Measurements from ENCODE around the gene ATG2B.

ATG2B gene

DNA sequence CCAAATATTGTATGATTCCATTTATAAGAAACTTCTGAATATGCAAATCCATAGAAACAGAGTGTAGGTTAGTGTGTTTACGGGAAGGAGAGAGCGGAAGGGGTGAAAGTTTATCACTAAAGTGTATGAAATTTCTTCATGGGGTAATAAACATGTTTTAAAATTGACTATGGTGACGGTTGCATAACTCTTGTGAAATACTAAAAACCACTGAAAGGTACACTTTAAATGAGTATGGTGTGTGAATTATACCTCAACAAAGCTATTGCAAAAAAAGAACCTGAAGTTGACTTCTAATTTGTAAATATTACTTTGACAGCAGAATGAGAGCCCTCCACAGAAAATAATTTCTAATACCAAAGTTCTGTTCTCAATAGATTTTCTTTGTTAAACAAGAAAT is 47.1 kb downstream of the ATG2B start:
- Histone ChIP-seq H3K4me1 (ENCODE audit: control insufficient read depth, insufficient read depth, low read length, unreplicated experiment) (no peaks in the 10 kb centered on the region), H2AFZ (ENCODE audit: low read length, unreplicated experiment) (no peak overlapping the region), H3K79me2 (ENCODE audit: control insufficient read depth, insufficient read depth, low read length, unreplicated experiment) (no peaks in the 10 kb centered on the region), H3K27ac (ENCODE audit: low read depth, low read length) (no peak overlapping the region), H3K4me3 (ENCODE audit: low read depth, low read length) (no peak overlapping the region), H3K36me3 (ENCODE audit: insufficient read depth, low read length) (peaks cover 23% of the 10 kb centered on the region), H3K27me3 (ENCODE audit: insufficient read depth, low read length) (no peaks in the 10 kb centered on the region)

GRCh38 chr14:96310906-96311305 is 52.2 kb downstream of the ATG2B start:
- no peak overlapping the region for H3K27ac ChIP-seq (ENCODE audit: low read depth, low read length)
- H3K4me3 ChIP-seq (ENCODE audit: low read depth, low read length) = no peak overlapping the region
- no peaks in the 10 kb centered on the region for H3K27me3 ChIP-seq (ENCODE audit: insufficient read depth, low read length)
- H3K79me2 ChIP-seq (ENCODE audit: control insufficient read depth, insufficient read depth, low read length, unreplicated experiment) = no peaks in the 10 kb centered on the region
- no peaks in the 10 kb centered on the region for H3K4me1 ChIP-seq (ENCODE audit: control insufficient read depth, insufficient read depth, low read length, unreplicated experiment)
- H2AFZ ChIP-seq (ENCODE audit: low read length, unreplicated experiment) = no peak overlapping the region
- H3K36me3 ChIP-seq (ENCODE audit: insufficient read depth, low read length) = peaks cover 9% of the 10 kb centered on the region

GRCh38 chr14:96309896-96310330 is 53.2 kb downstream of the ATG2B start:
- H3K27ac ChIP-seq (ENCODE audit: low read depth, low read length) = no peak overlapping the region
- no peaks in the 10 kb centered on the region for H3K27me3 ChIP-seq (ENCODE audit: insufficient read depth, low read length)
- H3K79me2 ChIP-seq (ENCODE audit: control insufficient read depth, insufficient read depth, low read length, unreplicated experiment) = no peaks in the 10 kb centered on the region
- H3K4me3 ChIP-seq (ENCODE audit: low read depth, low read length) = no peak overlapping the region
- H3K4me1 ChIP-seq (ENCODE audit: control insufficient read depth, insufficient read depth, low read length, unreplicated experiment) = no peaks in the 10 kb centered on the region
- H3K36me3 ChIP-seq (ENCODE audit: insufficient read depth, low read length) = peaks cover 6% of the 10 kb centered on the region; the same call in 1 of the 2 replicates
- H2AFZ ChIP-seq (ENCODE audit: low read length, unreplicated experiment) = no peak overlapping the region

- H2AFZ ChIP-seq (ENCODE audit: low read length, unreplicated experiment) = no peak overlapping the region
- H3K27me3 ChIP-seq (ENCODE audit: insufficient read depth, low read length) = no peaks in the 10 kb centered on the region
- no peaks in the 10 kb centered on the region for H3K79me2 ChIP-seq (ENCODE audit: control insufficient read depth, insufficient read depth, low read length, unreplicated experiment)
- H3K4me3 ChIP-seq (ENCODE audit: low read depth, low read length) = no peak overlapping the region
- H3K27ac ChIP-seq (ENCODE audit: low read depth, low read length) = no peak overlapping the region
- peaks cover 8% of the 10 kb centered on the region for H3K36me3 ChIP-seq (ENCODE audit: insufficient read depth, low read length)
- H3K4me1 ChIP-seq (ENCODE audit: control insufficient read depth, insufficient read depth, low read length, unreplicated experiment) = no peaks in the 10 kb centered on the region
These were observed 53.8 kb downstream of the ATG2B start for GRCh38 chr14:96309133-96309895.

DNA sequence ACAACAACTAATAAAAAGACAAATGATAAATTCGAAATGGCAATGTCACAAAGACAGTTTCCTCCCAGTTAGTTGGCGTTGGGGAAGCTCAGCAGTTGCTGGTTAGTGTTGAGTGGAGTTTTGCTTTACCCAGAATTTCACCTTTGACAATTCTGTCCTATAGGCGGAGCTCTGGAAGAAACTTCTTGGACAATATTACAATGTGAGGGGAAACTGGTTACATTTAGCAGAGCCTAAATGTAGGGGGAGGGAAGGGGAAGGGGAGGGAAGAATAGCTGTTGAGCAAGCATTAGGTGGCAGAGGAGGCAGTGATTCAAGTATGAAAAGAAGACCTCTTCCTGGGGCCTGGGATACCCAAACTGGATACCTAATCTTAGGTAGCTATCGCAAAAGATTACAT is 55.7 kb downstream of the ATG2B start:
- Histone ChIP-seq H3K79me2 (ENCODE audit: control insufficient read depth, insufficient read depth, low read length, unreplicated experiment) (no peaks in the 10 kb centered on the region), H3K4me3 (ENCODE audit: low read depth, low read length) (no peak overlapping the region), H2AFZ (ENCODE audit: low read length, unreplicated experiment) (no peak overlapping the region), H3K36me3 (ENCODE audit: insufficient read depth, low read length) (peaks cover 3% of the 10 kb centered on the region), H3K4me1 (ENCODE audit: control insufficient read depth, insufficient read depth, low read length, unreplicated experiment) (peaks cover 6% of the 10 kb centered on the region), H3K27ac (ENCODE audit: low read depth, low read length) (no peak overlapping the region), H3K27me3 (ENCODE audit: insufficient read depth, low read length) (no peaks in the 10 kb centered on the region)

DNA sequence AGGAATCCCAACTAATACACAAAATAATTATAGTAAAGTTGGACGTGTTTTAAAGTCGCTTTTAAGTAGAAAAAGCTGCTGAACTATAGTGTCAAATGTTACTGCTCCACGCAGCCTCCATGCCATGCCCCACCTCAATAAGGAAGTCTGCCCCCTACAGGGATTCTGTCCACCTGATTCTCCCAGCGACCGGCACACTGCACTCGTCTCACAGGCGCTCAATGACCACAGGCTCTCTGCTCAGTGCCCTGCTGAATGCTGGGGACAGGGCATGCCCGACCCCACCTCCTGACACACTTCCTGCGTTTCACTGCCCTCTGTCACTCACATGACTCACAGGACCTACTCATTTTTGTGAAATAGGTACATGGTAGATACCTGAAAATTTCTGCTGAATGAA is 58.2 kb downstream of the ATG2B start:
- Histone ChIP-seq H3K27ac (ENCODE audit: low read depth, low read length) (no peak overlapping the region), H3K27me3 (ENCODE audit: insufficient read depth, low read length) (no peaks in the 10 kb centered on the region), H2AFZ (ENCODE audit: low read length, unreplicated experiment) (no peak overlapping the region), H3K4me1 (ENCODE audit: control insufficient read depth, insufficient read depth, low read length, unreplicated experiment) (peaks cover 6% of the 10 kb centered on the region), H3K4me3 (ENCODE audit: low read depth, low read length) (no peak overlapping the region), H3K36me3 (ENCODE audit: insufficient read depth, low read length) (peaks cover 5% of the 10 kb centered on the region), H3K79me2 (ENCODE audit: control insufficient read depth, insufficient read depth, low read length, unreplicated experiment) (no peaks in the 10 kb centered on the region)

DNA sequence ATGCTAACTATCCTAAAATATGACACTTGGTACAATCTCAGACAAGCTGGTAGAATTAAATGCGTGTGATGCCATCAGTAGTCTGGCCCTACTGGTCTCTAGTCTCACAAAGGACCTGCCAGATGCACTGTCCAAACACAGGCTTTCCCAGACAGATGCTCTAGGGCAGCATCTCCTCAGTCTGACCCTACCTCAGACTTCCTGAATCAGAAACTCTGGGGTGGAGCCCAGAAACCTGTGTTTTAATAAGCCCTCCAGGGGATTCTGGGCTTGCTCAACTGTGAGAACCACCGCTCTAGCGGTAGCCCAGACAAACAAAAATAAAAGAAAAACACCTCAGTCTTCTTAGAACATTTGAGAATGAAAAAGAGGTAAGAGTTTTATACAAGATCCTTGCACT is 59.2 kb downstream of the ATG2B start:
- Histone ChIP-seq H3K27me3 (ENCODE audit: insufficient read depth, low read length) (no peaks in the 10 kb centered on the region), H2AFZ (ENCODE audit: low read length, unreplicated experiment) (no peak overlapping the region), H3K36me3 (ENCODE audit: insufficient read depth, low read length) (peaks cover 5% of the 10 kb centered on the region), H3K79me2 (ENCODE audit: control insufficient read depth, insufficient read depth, low read length, unreplicated experiment) (no peaks in the 10 kb centered on the region), H3K4me3 (ENCODE audit: low read depth, low read length) (no peak overlapping the region), H3K27ac (ENCODE audit: low read depth, low read length) (no peak overlapping the region), H3K4me1 (ENCODE audit: control insufficient read depth, insufficient read depth, low read length, unreplicated experiment) (peaks cover 6% of the 10 kb centered on the region)

DNA sequence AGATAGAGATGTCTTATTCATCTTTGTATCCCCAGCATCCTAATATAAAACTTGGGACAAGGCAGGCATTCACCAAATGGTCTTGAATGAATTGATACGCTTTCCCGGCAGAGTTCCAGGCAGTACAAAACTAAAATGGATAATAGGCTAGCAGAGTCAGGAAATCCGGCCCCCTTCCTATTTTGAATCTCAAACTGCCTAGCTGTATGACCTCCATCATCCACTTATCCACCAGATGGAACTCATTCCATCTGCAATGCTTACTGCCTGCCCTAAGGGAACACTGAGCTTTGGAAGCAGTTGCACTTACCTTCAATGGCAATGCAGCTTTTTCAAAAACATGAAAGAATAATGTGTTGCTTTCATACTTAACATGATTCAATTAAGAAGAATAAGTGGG is 63.7 kb downstream of the ATG2B start:
- H3K4me1 ChIP-seq (ENCODE audit: control insufficient read depth, insufficient read depth, low read length, unreplicated experiment) = peaks cover 6% of the 10 kb centered on the region
- H2AFZ ChIP-seq (ENCODE audit: low read length, unreplicated experiment) = no peak overlapping the region
- H3K79me2 ChIP-seq (ENCODE audit: control insufficient read depth, insufficient read depth, low read length, unreplicated experiment) = no peaks in the 10 kb centered on the region
- H3K27ac ChIP-seq (ENCODE audit: low read depth, low read length) = no peak overlapping the region
- H3K36me3 ChIP-seq (ENCODE audit: insufficient read depth, low read length) = peaks cover 4% of the 10 kb centered on the region; the same call in 1 of the 2 replicates
- H3K27me3 ChIP-seq (ENCODE audit: insufficient read depth, low read length) = no peaks in the 10 kb centered on the region
- no peak overlapping the region for H3K4me3 ChIP-seq (ENCODE audit: low read depth, low read length)

GRCh38 chr14:96297997-96298515 is 65.1 kb downstream of the ATG2B start:
- Histone ChIP-seq H3K36me3 (ENCODE audit: insufficient read depth, low read length) (0 out of 2 replicates have a peak, but pooled peaks cover 2% of the 10 kb centered on the region), H2AFZ (ENCODE audit: low read length, unreplicated experiment) (no peak overlapping the region), H3K27me3 (ENCODE audit: insufficient read depth, low read length) (no peaks in the 10 kb centered on the region), H3K4me1 (ENCODE audit: control insufficient read depth, insufficient read depth, low read length, unreplicated experiment) (no peaks in the 10 kb centered on the region), H3K27ac (ENCODE audit: low read depth, low read length) (no peak overlapping the region), H3K79me2 (ENCODE audit: control insufficient read depth, insufficient read depth, low read length, unreplicated experiment) (no peaks in the 10 kb centered on the region), H3K4me3 (ENCODE audit: low read depth, low read length) (no peak overlapping the region)

DNA sequence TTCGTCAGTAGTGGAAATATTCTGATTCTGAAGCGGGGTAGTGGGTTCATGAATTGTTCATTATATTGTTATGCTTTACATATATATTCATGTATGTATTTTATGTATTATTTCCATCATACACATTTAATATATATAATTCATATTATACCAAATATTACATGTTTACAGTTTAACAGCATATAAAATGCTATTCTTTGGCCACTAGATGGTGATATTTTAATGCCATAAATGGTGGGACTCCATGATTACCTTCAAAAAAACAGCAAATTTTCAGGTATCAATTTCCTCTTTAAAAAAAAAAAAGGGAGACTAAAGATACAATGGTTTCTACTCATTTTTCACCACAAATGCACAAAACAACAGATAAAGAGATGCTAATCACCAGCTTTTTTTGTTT is 66.1 kb downstream of the ATG2B start:
- Histone ChIP-seq H3K79me2 (ENCODE audit: control insufficient read depth, insufficient read depth, low read length, unreplicated experiment) (no peaks in the 10 kb centered on the region), H3K27ac (ENCODE audit: low read depth, low read length) (no peak overlapping the region), H3K4me1 (ENCODE audit: control insufficient read depth, insufficient read depth, low read length, unreplicated experiment) (no peaks in the 10 kb centered on the region), H3K27me3 (ENCODE audit: insufficient read depth, low read length) (no peaks in the 10 kb centered on the region), H3K36me3 (ENCODE audit: insufficient read depth, low read length) (0 out of 2 replicates have a peak, but pooled peaks cover 2% of the 10 kb centered on the region), H2AFZ (ENCODE audit: low read length, unreplicated experiment) (no peak overlapping the region), H3K4me3 (ENCODE audit: low read depth, low read length) (no peak overlapping the region)

DNA sequence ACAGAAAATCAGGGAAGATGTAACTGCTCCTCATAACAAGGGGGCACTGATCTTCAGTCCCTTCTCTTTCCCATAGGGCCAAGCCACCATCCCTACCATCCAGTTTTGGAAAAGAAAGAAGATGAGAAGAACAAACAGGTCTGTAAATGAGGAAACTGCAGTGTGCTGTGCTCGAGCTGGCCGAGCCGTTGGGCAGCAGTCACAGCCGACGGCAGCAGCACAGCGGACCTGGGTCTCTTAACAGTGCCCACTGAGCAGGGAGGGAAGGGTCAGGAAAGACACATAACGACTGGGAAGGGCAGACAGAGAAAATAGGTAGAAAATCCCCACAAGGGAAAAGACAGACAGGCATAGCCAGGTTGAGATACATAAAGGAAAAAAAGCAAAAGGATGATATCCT is 68.9 kb downstream of the ATG2B start:
- no peaks in the 10 kb centered on the region for H3K27me3 ChIP-seq (ENCODE audit: insufficient read depth, low read length)
- H3K36me3 ChIP-seq (ENCODE audit: insufficient read depth, low read length) = peaks cover 14% of the 10 kb centered on the region
- H3K79me2 ChIP-seq (ENCODE audit: control insufficient read depth, insufficient read depth, low read length, unreplicated experiment) = no peaks in the 10 kb centered on the region
- H2AFZ ChIP-seq (ENCODE audit: low read length, unreplicated experiment) = no peak overlapping the region
- no peaks in the 10 kb centered on the region for H3K4me1 ChIP-seq (ENCODE audit: control insufficient read depth, insufficient read depth, low read length, unreplicated experiment)
- H3K4me3 ChIP-seq (ENCODE audit: low read depth, low read length) = no peak overlapping the region
- H3K27ac ChIP-seq (ENCODE audit: low read depth, low read length) = no peak overlapping the region
